PFSK-1 (cell line): ENCODE results near the gene MDGA2.

Source experiments
- POLR2AphosphoS5 ChIP-seq: IDR thresholded peaks from 2 replicates; pipeline ENCODE4 v1.6.1; 2012; ENCODE audit warnings: low read depth, mild to moderate bottlenecking, control low read depth, low read length, moderate library complexity
- SIN3A ChIP-seq: IDR thresholded peaks from 2 replicates; pipeline ENCODE4 v1.6.1; 2012; ENCODE audit warnings: mild to moderate bottlenecking, low read length, moderate library complexity, borderline replicate concordance; ENCODE audit not compliant: insufficient read depth
- TAF1 ChIP-seq: IDR thresholded peaks from 2 replicates; pipeline ENCODE4 v1.6.1; 2012; ENCODE audit warnings: low read length, control low read depth, borderline replicate concordance; ENCODE audit not compliant: insufficient read depth

- TF ChIP-seq SIN3A (no peak), TAF1 (no peak), POLR2AphosphoS5 (no peak)
Observed at GRCh38 chr14:47366006-47366405, 309.4 kb downstream of the MDGA2 start.
